ENCODE results near the gene LILRB4.

GRCh38 chr19:54694648-54695047 lies 31.9 kb downstream of the LILRB4 start:
- TF ChIP-seq CTCF (conservative IDR thresholded peaks at IDR 0.05 in 1 of 2, IDR thresholded peaks at IDR 0.05 in 1 of 2; ENCODE audit: extremely low read depth in 1 of 2, insufficient read depth in 1 of 2, low read depth in 1 of 2, low read length in 2 of 2) (no peak), EZH2 (IDR thresholded peaks at IDR 0.05; ENCODE audit: borderline replicate concordance, low read length) (no peak)
